HT1080 (cell line): ENCODE data around the gene TCF7L2. TPM values are rescaled to one million over a fixed set of nuclear protein-coding genes. Genes with fewer than 3 reads are reported as not detected.

ENCODE experiments used
- DNase-seq: peaks from one replicate; pipeline ENCODE4 v3.0.0-alpha.2; 2015; ENCODE audit warnings: low read depth
- total RNA-seq: library from RNA; depleted of rRNA; stranded (reverse); fragments of >200 nt; shearing (Covaris generic); gene quantifications from 2 replicates; pipeline ENCODE4 v1.2.3, GENCODE V29; 2014

TCF7L2 gene
- total RNA-seq, 1 experiment from 2014 or later: 9.6 TPM

GRCh38 chr10:112991888-112992491, 41.9 kb downstream of the TCF7L2 start:
- no peak for DNase-seq

DNA sequence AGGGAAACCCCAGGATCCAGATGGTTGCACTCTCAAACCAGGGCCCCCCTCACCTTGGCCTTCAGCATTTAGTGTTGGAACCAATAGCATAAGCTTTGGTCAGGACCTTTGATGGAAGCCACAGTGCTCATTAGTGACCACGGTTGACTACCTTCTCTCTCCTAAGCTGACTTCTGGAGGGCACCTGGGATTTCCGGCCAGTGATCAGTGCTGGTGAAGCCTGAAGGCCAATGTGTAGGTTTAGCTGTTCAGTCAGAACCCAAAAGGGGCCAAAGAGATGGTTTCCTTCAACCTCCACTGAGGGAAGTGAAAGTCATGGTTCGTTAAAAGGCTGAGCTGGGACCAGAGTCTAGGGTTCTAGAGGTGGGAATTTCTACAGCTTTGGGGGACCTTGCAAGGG, 46.4 kb downstream of the TCF7L2 start:
- no peak for DNase-seq

DNA sequence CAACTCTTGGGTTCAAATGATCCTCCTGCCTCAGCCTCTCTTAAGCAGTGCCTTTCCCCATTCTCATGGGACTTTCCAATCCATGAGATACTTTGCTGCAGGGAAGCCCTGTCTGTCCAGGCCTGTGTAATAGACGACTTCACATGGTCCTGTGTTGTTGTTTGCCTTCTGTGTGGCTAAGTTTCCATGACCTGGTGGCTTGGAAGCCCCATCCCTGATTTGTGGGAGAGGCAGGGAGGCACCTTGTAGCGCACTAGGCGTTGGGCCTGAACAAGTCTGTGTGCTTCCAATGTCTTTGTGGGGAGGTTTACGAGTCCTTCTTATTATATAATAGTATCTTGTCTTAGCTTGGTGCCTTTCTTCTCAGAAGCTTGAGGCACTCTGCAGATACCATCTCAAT, 49.1 kb downstream of the TCF7L2 start:
- DNase-seq: no peak

GRCh38 chr10:113000442-113000841, 50.4 kb downstream of the TCF7L2 start:
- no peak for DNase-seq

DNA sequence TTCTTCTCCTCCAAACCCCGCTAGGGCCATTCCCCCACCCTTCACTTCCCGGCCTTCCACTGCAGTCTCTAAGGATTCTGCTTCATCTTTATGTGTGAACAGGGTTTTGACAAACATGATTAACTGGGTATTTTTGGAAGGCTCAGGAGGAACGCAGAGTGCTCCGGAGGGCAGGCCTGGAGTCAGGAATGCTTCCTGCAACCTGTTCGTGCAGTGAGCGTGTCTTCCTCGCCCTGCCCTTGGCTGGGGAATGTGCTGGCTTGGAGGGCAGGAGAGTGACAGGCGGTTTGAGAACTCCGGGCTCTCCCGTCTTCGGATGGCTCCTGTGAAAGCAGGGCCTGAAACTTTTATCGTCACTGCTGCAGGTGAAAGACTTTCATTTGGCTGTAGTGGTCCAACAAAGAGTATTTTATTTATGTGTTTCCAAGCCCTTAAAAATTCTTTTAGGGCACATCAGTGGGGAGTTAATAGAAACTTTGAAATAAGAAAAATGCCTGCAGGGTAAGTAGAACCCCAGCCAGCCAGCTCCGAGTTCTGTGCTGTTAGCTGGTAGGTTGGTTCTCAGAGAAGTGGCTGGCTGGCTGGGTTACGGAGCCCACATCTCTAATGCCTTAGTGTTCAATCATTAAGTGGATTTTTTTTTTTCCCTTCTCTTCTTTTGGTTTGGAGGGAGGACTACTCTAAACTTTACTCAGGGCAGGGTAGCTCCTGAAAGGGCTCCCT, 51.0 kb downstream of the TCF7L2 start:
- DNase-seq: no peak

DNA sequence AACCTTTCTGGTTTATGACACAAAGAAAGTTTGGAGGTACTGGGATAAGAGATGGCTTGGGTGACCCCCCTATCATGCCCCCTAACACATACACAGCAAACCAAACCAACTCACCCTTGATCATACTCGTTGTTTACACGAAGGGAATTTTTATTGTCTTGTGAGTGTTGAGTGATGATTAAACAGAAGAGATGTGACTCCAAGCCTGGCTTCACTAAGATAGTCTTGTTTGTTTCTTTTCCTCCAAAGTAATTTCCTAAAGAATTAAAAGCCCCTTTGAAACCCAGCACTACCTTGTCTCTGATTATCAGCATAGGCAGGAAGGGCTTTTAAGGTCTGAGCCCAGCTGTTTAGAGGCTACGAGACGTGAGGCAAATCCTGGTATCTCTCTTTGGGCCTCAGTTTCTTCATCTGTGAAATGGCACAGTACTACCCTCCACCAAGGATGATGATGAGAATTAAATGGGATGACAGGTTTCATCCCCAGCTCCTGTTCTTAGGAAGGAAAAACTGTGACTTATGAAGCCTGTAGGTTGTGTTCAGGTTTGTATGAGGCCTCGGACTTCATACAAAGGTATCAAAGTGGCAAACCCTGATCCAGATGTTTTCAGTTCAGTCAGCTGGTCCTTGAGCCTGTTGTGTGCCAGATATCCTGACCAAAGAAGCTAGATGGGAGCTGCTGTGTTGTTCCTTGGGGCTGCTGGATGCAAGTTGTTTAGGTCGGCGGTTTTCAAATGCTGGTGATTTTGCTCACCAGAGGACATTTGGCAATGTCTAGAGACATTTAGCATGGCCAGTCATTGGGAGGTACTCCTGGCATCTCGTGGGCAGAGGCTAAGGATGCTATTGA, 51.8 kb downstream of the TCF7L2 start:
- no peak for DNase-seq

DNA sequence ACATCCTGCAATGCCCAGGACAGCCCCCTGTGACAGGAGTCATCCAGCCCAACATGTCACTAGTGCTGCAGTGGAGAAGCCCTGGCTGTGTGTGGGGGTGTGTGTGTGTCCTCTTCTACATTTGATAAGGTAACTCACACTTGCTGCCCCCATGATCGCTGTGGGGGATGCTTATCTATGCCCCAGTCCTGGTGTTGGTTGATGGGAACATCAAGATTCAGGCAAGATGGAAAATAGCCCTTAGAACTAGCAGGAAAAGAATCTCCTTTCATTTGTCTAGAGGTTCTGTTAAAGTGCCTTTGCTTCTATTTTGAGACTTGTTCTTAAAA, 52.4 kb downstream of the TCF7L2 start:
- no peak for DNase-seq

DNA sequence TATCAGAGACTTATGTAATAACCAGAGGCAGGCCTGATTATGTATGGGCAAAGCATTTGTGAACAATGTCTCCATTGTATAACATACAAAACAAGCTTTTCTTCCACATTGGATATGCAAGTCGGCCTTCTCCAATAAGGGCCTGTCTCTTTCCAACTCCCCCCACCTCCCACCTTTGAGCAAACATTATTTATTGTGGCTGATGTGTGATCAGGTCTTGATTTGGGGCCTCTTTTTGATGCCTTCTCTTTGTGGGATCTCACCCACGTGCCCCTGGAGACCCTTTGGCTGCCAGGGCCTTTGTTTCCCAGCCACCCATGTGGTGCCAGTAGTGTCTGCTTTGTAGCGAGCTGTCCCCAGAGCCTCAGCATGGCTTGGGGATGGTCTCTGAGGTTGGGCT, 53.0 kb downstream of the TCF7L2 start:
- no peak for DNase-seq

GRCh38 chr10:113004069-113004618, 54.1 kb downstream of the TCF7L2 start:
- no peak for DNase-seq

DNA sequence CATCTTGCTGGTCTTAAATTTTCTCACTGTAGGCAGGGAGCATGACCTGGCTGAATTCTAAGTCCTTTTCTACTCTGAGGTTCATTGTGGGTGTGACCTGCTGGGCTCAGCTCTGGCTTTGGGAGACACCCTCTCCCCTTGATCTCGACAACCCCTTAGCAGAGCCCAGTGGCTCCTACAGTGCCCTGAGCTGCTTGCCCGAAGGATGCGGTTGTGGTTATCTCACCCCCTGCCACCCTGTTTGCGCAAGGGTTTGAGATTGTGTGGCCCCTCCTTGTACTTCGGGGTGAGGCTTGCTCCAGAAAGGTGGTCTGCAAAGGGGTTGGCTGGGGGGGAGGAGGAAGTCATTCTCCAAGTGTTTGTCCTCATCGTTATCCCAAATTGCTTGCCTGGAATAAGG, 55.3 kb downstream of the TCF7L2 start:
- no peak for DNase-seq

DNA sequence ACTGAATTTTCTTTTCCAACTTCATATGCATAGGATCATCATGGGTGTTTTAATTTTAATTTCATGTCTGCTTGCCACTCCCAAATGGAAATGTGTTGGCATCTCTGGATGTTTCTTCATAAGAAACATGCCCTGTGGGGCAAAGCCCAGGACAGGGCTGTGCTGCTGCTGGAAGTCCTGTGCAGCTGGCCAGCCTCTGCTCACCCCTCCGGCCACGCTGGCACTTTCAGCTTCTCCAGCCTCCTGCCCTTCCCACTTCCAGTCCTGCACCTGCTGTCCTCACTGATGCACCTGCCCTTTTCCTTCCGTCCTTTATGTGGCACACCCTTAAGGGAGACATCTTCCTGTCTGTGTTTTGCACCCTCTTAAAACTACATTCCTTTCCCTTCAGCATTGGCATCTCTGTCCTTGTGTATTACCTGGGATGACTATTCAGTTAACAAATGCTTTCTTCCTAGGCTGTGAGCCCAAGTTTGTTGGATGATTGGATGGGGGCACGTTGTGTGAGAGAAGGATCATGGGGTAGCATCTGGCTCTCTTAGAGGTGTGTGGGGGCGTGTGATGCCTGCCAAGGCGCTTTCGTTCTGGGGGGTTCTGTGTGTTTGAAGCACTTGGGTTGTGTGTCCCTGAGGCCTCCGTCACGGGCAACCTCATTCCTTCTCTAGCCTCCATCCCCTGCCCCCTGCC, 56.8 kb downstream of the TCF7L2 start:
- no peak for DNase-seq

- no peak for DNase-seq
These were observed 57.3 kb downstream of the TCF7L2 start for GRCh38 chr10:113007343-113007771.

DNA sequence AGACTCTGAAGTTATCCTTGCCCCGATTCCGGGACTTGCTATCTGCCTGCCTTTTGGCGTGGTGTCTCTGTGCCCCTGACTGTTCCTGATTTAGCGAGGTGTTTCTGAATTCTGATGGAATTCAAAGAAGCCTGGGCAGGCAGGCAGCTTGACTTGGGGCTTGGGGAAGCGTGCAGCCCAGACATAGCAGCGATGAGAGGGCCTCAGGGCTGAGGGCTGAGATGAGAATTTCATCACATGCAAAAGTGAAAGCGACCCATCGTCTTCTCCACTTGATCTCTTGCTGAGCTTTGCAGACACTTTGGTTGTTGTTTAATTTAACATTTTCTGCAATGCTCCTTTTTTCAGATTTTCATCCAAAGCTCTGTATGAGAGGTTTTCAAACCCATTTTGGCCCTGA, 57.8 kb downstream of the TCF7L2 start:
- DNase-seq: no peak

DNA sequence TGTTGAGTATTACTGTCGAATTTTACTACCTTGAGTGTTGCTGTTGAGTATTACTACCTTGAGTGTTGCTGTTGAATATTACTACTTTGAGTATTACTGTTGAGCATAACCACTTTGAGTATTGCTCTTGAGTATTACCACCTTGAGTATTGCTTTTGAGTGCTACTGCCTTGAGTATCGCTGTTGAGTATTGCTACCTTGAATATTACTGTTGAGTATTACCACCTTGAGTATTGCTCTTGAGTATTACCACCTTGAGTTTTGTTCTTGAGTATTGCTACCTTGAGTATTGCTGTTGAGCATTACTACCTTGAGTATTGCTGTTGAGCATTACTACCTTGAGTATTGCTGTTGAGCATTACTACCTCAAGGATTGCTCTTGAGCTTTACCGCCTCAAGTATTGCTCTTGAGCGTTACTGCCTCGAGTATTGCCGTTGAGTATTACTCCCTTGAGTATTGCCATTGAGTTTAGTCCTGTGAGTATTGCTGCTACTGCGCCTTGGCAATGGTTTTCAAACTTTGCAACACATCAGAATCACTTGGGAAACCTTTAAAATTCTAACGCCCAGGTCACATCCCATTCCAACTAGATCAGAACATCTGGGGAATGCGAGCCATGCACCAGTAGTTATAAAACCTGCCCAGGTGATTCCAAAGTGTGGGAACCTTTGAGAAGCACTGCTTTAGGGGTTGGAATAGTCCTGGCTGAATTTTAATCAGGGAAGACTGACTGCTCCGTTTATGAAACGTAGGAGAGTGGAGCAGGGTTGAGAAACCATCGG, 61.7 kb downstream of the TCF7L2 start:
- DNase-seq: no peak

DNA sequence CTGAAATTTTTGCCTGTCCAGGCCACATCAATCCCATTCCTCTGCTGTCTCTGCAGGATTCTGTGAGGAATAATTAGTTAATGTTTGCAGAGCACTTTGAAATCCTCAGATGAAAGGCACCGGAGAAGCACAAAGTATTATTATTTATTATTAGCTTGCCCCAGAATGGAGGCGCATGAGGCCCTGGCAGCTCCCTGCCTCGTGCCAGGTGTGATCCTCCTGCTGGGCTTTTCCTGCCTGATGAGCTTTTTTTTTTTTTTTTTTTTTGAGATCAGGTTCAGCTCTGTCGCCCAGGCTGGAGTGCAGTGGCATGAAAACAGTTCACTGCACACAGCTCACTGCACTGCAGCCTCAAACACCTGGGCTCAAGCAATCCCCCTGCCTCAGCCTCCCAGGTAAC, 65.2 kb downstream of the TCF7L2 start:
- DNase-seq: no peak

DNA sequence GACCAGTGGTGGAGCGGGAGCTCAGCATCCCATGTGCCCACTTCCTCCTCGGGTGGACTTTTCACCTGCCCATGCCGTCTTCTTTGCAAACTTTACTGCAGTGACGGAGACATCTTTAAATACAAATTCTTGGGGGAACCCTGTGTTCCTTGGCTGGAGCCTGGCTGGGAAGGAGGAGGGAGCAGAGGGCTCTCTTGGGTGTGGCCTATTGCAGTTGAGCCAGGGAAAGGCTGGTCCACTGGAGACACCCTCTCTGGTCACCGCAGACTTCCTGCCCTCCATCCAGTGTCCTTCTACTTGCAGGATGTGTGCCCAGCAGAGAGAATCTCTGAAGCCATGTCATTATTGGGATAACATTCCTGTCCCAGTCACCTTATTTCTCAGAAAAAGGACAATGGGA, 67.3 kb downstream of the TCF7L2 start:
- no peak for DNase-seq

DNA sequence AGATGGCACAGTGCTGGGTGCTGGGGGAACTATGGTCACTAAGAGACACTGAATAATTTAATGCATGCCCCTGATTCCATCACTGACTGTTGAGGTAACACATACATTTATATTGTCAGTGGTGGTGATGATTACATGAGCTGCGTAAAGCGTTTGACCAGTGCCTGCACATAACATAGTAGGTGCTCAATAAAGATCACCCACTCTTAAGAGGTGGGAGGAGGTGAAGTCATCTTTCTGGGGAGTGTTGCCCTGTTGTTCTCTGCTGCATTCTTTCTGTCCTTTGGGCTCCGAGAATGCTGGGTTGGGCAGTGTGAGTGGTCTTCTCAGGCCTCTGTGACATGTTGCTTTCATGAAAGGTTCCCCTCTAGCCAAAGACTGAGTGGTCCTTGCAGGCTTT, 68.0 kb downstream of the TCF7L2 start:
- no peak for DNase-seq

GRCh38 chr10:113019096-113019495, 69.0 kb downstream of the TCF7L2 start:
- no peak for DNase-seq

DNA sequence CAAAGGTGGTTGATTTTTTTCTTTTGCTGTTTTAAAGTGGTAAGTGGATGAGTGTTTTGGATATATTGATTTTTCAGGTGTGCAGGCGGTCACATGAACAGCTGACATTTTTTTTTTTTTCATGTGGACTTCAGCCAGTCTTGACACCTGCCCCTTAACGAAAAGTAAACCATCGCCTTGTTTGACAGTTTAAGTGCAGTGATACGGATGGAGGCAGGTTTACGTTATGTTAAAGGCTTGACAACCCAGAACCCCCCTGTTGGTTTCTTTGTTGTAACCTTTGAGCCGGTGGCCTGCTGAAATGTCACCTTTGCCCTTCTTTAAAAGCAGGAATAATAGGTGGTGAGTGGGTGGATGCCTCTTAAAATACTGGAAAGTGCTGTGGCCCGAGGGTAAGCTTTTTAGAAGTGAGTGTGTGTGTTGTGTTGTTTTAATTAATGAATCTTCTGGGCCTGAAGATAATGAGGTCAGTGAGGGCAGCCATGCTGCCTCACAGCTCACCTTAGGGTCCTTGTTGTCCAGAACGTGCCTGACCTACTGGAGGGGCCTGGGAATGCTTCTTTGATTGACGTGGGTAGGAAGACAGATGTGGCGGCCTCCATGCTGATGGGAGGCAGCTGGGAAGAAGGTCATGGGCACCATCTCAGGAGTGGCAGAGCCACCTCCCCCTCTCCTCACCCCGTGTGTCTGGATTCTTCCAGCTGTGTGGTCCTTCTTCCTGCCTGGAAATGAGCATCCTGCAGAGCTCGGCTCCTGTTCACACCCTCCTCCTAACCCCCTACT, 69.8 kb downstream of the TCF7L2 start:
- DNase-seq: no peak

- no peak for DNase-seq
These were observed 70.4 kb downstream of the TCF7L2 start for GRCh38 chr10:113020475-113020753.
